HG03469 (cell line): ENCODE data around the gene RAB30.
"Not testable (repeated sequence)": the region's sequence is repeated elsewhere in the genome, so short reads cannot be mapped to it uniquely, and the experiment has no call there.

Experiments used
- ATAC-seq: cut with Tn5 transposase; IDR thresholded peaks from one replicate; pipeline ENCODE4 v1.9.1; 2021; ENCODE audit warnings: mild to moderate bottlenecking, moderate library complexity, moderate number of reproducible peaks; ENCODE audit not compliant: unreplicated experiment

Gene RAB30

GRCh38 chr11:82950502-82950901 lies 121.2 kb downstream of the RAB30 start:
- not testable (repeated sequence) for ATAC-seq

GRCh38 chr11:82949352-82949751 lies 122.3 kb downstream of the RAB30 start:
- ATAC-seq, result no peak

- ATAC-seq, result no peak
These were observed 126.0 kb downstream of the RAB30 start for GRCh38 chr11:82945682-82946081.

GRCh38 chr11:82945041-82945440 lies 126.7 kb downstream of the RAB30 start:
- not testable (repeated sequence) for ATAC-seq

DNA sequence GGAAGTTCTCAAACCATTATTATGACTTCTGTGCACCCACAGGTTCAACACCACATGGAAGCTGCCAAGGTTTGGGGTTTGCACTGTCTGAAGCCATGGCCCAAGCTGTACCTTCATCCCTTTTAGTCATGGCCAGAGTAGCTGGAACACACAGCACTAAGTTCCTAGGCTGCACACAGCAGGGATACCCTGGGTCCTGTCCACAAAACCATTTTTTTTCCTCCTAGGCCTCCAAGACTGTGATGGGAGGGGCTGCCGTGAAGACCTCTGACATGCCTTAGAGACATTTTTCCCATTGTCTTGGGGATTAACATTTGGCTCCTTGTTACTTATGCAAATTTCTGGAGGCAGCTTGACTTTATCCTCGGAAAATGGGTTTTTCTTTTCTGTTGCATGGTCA lies 127.5 kb downstream of the RAB30 start:
- ATAC-seq, result no peak

- ATAC-seq, result not testable (repeated sequence)
These were observed 128.3 kb downstream of the RAB30 start for GRCh38 chr11:82943430-82943829.

- no peak for ATAC-seq
These were observed 129.3 kb downstream of the RAB30 start for GRCh38 chr11:82942376-82942775.

DNA sequence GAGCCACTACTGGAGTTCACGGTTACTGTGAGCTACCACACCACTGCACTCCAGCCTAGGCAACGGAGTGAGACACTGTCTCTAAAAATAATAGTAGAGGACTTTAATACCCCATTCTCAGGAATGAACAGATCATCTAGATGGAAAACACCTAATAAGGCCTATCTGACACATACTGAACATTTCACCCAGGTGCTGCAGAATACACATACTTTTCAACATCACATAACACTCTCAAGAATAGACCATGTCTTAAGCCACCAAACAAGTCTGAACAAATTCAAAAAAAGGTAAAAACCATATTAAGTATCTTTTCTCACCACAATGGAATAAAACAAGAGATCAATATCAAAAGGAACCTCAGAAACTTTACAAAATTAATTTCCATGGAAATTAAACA lies 132.2 kb downstream of the RAB30 start:
- ATAC-seq, result no peak

DNA sequence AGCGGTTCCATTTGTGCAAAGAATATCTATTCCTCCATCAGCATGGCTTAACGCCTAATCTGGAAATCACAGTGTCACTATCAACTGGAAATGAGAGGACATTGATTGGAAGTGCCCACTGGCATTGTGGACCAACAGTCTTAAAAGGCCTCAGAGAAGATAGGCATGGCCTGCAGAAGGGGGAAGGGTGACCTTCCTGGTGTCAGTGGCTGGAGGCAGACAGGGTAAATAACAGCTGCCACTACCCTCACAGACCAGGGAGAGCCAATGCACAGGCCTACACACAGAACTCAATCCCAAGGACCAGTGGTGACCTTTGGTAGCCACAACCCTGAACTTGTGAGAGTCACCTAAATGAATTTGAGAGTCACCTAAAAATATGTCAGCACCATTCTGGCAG lies 134.1 kb downstream of the RAB30 start:
- ATAC-seq, result no peak

- no peak for ATAC-seq
These were observed 135.4 kb downstream of the RAB30 start for GRCh38 chr11:82936261-82936660.

DNA sequence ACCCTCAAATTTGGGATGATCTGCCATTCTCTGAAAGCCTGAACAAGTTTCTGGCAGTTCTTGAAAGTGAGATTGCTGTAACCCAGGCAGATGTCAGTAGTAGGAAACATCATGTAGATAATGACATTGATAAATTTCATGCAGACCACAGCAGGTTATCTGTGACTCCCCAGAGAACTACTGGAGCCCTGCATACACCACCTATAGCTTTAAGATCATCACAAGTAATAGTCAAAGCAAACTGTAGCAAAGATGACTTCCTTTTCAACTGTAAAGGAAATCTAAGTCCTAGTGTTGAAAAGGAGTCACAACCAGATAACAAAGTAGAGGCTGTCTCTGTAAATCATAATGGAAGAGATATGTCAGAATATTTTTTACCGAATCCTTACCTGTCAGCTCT lies 139.1 kb downstream of the RAB30 start:
- ATAC-seq, result no peak

DNA sequence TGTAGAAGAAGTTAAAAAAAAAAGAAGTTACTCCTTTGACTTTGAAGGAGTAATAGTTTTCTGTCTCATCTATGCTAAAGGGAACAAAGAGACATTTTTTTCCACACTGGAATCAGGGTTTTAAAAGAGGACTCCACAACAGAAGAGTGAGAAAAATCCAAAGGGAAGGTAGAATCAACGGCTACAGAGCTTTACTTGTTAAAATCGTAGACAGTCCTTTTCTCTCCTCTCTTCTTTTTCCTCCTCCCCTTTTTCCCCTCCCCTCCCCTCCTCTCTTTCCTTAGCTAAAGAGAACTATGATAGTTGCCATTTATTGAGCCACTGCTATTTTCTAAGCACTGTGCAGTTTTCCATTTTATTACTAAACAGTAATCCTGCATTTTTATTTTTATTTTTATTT lies 141.0 kb downstream of the RAB30 start:
- ATAC-seq, result no peak

DNA sequence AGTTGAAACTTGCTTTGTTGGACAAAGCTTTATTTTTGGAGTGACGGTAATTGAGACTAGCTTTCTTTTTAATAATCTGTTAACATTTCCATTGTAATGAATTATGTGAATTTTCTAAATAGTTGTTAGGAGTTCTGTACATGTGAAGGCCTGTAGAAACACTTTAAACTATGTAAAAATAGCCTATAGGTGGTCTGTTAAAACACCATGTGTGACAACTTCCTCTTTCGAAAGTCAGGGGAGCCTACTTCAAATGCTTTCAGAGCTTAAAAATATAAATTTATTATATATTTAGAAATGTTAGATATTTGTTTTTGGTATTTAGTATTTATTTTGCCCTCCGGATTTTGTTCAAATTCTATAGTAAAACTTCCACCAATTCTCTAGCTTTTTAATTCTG lies 141.5 kb downstream of the RAB30 start:
- ATAC-seq, result no peak

GRCh38 chr11:82929121-82929520 lies 142.6 kb downstream of the RAB30 start:
- no peak for ATAC-seq

- ATAC-seq, result no peak
These were observed 144.3 kb downstream of the RAB30 start for GRCh38 chr11:82927264-82927880.

DNA sequence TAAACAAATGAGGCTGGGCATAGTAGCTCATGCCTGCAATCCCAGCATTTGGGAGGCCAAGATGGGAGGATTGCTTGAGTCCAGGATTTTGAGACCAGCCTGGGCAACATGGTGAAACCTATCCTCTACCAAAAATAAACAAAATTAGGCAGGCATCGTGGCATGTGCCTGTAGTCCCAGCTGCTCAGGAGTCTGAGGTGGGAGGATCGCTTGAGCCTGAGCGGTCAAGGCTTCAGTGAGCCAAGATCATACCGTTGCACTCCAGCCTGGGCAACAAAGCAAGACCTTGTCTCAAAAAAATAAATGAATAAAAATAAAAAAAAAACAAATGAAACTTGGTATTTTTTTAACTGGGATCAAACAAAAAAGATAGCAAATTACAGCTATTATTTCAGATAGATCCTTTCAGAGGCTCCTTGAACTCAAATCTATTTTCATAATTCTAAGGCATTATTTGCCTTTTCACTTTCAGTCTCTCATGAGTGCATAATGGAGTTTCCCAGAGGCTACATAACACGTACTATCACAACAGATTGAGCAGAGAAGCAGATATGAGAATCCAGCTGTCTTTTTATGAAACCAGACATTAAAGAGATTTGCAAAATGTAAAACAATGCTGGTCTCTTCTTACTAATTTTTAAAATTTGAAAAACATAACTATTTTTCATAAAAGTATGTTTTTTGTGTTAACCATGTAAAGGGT lies 147.0 kb downstream of the RAB30 start:
- no peak for ATAC-seq
